Stimulated activated CD4-positive, alpha-beta T cell treated with anti-CD3 and anti-CD28 coated beads, TNF-alpha, amount 100 ng/mL, for 24 hours (primary cell): Measurements from ENCODE around the gene DUSP15.
A peak's percentile ranks its signal among the peaks of the same experiment; 100 is the strongest.
"Not testable (repeated sequence)": the region's sequence is repeated elsewhere in the genome, so short reads cannot be mapped to it uniquely, and the experiment has no call there.

Source experiments
- DNase-seq, 3 experiments: peaks; one replicate each; pipeline ENCODE4 v3.0.0-alpha.2; 2020; ENCODE audit warnings: low read depth in 3 of 3

DUSP15 gene

GRCh38 chr20:31839782-31840487 is 30.4 kb downstream of the DUSP15 start:
- DNase-seq = no peak

- no peak for DNase-seq
Measured at GRCh38 chr20:31838646-31839292, 31.6 kb downstream of the DUSP15 start.

- DNase-seq = no peak
Measured at GRCh38 chr20:31837896-31838397, 32.4 kb downstream of the DUSP15 start.

- no peak for DNase-seq
Measured at GRCh38 chr20:31836853-31837608, 33.3 kb downstream of the DUSP15 start.

GRCh38 chr20:31835977-31836852 is 34.1 kb downstream of the DUSP15 start:
- peak in 1 of 3 experiments; percentile 16 for DNase-seq

- no peak for DNase-seq
Measured at GRCh38 chr20:31835554-31835953, 34.8 kb downstream of the DUSP15 start.

GRCh38 chr20:31833931-31834521 is 36.3 kb downstream of the DUSP15 start:
- DNase-seq = no peak

GRCh38 chr20:31833130-31833930 is 37.0 kb downstream of the DUSP15 start:
- DNase-seq = peak; percentile 22 to 63 (median 40)

- DNase-seq = no peak
Measured at GRCh38 chr20:31831771-31832306, 38.5 kb downstream of the DUSP15 start.

GRCh38 chr20:31831211-31831610 is 39.1 kb downstream of the DUSP15 start:
- no peak for DNase-seq

- no peak for DNase-seq
Measured at GRCh38 chr20:31830406-31830981, 39.8 kb downstream of the DUSP15 start.

- no peak for DNase-seq
Measured at GRCh38 chr20:31829731-31830130, 40.6 kb downstream of the DUSP15 start.

- DNase-seq = not testable (repeated sequence)
Measured at GRCh38 chr20:31828016-31828415, 42.3 kb downstream of the DUSP15 start.

- DNase-seq = no peak
Measured at GRCh38 chr20:31827059-31827458, 43.3 kb downstream of the DUSP15 start.

GRCh38 chr20:31826074-31826473 is 44.3 kb downstream of the DUSP15 start:
- DNase-seq = no peak

GRCh38 chr20:31824554-31825313 is 45.6 kb downstream of the DUSP15 start:
- no peak for DNase-seq

- DNase-seq = no peak
Measured at GRCh38 chr20:31824125-31824485, 46.2 kb downstream of the DUSP15 start.

GRCh38 chr20:31823360-31824124 is 46.8 kb downstream of the DUSP15 start:
- DNase-seq = no peak
